Measurements from ENCODE around the gene ZNF516. TPM values are rescaled to one million over a fixed set of nuclear protein-coding genes. Genes with fewer than 3 reads are reported as not detected.

ZNF516 gene
- total and polyA plus RNA-seq, 2 of the 4 experiments (the other 2 are of a cell fraction), result 7.9 to 16.9 TPM

- no peak overlapping the region for H2BK15ac ChIP-seq (ENCODE audit: low read depth, low read length)
- CTCF ChIA-PET, result no interaction called here
- H3K27ac ChIP-seq (ENCODE audit: insufficient read depth, low read length), result no peak overlapping the region
- H3K14ac ChIP-seq (replicated peaks; ENCODE audit: low read depth, low read length), result no peak overlapping the region
- H2BK120ac ChIP-seq (ENCODE audit: low read depth, low read length), result no peak overlapping the region
- BruUV-seq (replicated peaks), result no TSS peak
- H2AK5ac ChIP-seq (ENCODE audit: low read depth, low read length), result no peak overlapping the region
- H3K4me2 ChIP-seq (ENCODE audit: low read depth, low read length), result no peak overlapping the region
- H3K9me1 ChIP-seq (ENCODE audit: insufficient read depth, low read length), result peaks cover 17% of the 10 kb centered on the region
- no peak for ATAC-seq (ENCODE audit: low read depth)
- peaks cover 17% of the 10 kb centered on the region for H3K4me1 ChIP-seq (ENCODE audit: control insufficient read depth, insufficient read depth, low read length)
- H2BK5ac ChIP-seq (ENCODE audit: low read depth, low read length, poor library complexity, severe bottlenecking), result no peak overlapping the region
- no peak for TF ChIP-seq ELK1 (IDR thresholded peaks at IDR 0.05; ENCODE audit: borderline replicate concordance, low read depth, low read length)
- no peak for TF ChIP-seq CTCF (conservative IDR thresholded peaks at IDR 0.05; ENCODE audit: low read depth, low read length)
- no peak for TF ChIP-seq RAD21 (IDR thresholded peaks at IDR 0.05; ENCODE audit: low read length)
- TF ChIP-seq RFX5 (IDR thresholded peaks at IDR 0.05; ENCODE audit: low read depth, low read length), result no peak
- TF ChIP-seq NFE2L2 (IDR thresholded peaks at IDR 0.05; ENCODE audit: low read depth, low read length), result no peak
- no peak for TF ChIP-seq FOS (IDR thresholded peaks at IDR 0.05; ENCODE audit: low read depth, low read length)
- TF ChIP-seq CEBPB (IDR thresholded peaks at IDR 0.05; ENCODE audit: low read depth, low read length), result no peak
- no peak for TF ChIP-seq POLR2A (IDR thresholded peaks at IDR 0.05; ENCODE audit: low read depth, low read length)
- no peak for TF ChIP-seq MAFK (IDR thresholded peaks at IDR 0.05; ENCODE audit: low read depth, low read length)
- TF ChIP-seq SMC3 (IDR thresholded peaks at IDR 0.05; ENCODE audit: low read depth, low read length), result no peak
- TF ChIP-seq MXI1 (IDR thresholded peaks at IDR 0.05; ENCODE audit: borderline replicate concordance, low read depth, low read length), result no peak
- TF ChIP-seq CHD1 (IDR thresholded peaks at IDR 0.05; ENCODE audit: low read depth, low read length), result no peak
- TF ChIP-seq BHLHE40 (IDR thresholded peaks at IDR 0.05; ENCODE audit: low read depth, low read length), result no peak
- no peak for TF ChIP-seq MAZ (IDR thresholded peaks at IDR 0.05; ENCODE audit: borderline replicate concordance, low read depth, low read length)
- no peak for TF ChIP-seq USF2 (IDR thresholded peaks at IDR 0.05; ENCODE audit: low read depth, low read length)
- TF ChIP-seq RCOR1 (IDR thresholded peaks at IDR 0.05; ENCODE audit: insufficient replicate concordance, low read length), result no peak
- no peak overlapping the region for H3K56ac ChIP-seq (ENCODE audit: extremely low read depth, insufficient read depth, low read length)
- H4K5ac ChIP-seq (ENCODE audit: low read depth, low read length), result no peak overlapping the region
- H4K91ac ChIP-seq (ENCODE audit: insufficient read depth, low read depth, low read length), result no peak overlapping the region
- intact Hi-C loops (cut with micrococcal nuclease), result no loop called here
- H3K9me3 ChIP-seq (ENCODE audit: control insufficient read depth, insufficient read depth, low read length), result no peaks in the 10 kb centered on the region
- no peaks in the 10 kb centered on the region for H3K27me3 ChIP-seq (ENCODE audit: control insufficient read depth, insufficient read depth, low read length)
- no peak overlapping the region for H3K18ac ChIP-seq (ENCODE audit: low read depth, low read length)
- H3K4me3 ChIP-seq (ENCODE audit: insufficient read depth, low read depth, low read length), result no peak overlapping the region
- WGBS, 2 experiments (ENCODE audit: extremely low coverage in 2 of 2, insufficient read length in 1 of 2), result 100% methylated on average over 33 of the region's 54 CpGs; no CpG with 5 or more reads in 1 of the 2 experiments
- no peak overlapping the region for H2BK20ac ChIP-seq (ENCODE audit: low read depth, low read length)
- H3K9ac ChIP-seq (ENCODE audit: low read depth, low read length), result no peak overlapping the region
- dilution Hi-C loops (cut with HindIII; ENCODE audit: low sequenced_read_pairs, unreplicated experiment), result no loop called here
- H3K4ac ChIP-seq (ENCODE audit: low read depth, low read length), result no peak overlapping the region
- H2AFZ ChIP-seq (replicated peaks; ENCODE audit: low read length, poor library complexity), result no peak overlapping the region
- no peak overlapping the region for H3K23ac ChIP-seq (ENCODE audit: low read depth, low read length)
- in situ Hi-C loops (cut with MboI; ENCODE audit: low sequenced_read_pairs), result no loop called here
- peaks cover 38% of the 10 kb centered on the region for H3K36me3 ChIP-seq (ENCODE audit: control insufficient read depth, insufficient read depth, low read length)
- no peak overlapping the region for H2AK9ac ChIP-seq (replicated peaks; ENCODE audit: low read depth, low read length, poor library complexity)
- H3K79me1 ChIP-seq (ENCODE audit: low read depth in 1 of 2, low read length in 2 of 2), result peaks cover 33 to 75% of the 10 kb centered on the region in 2 experiments
- no peak for DNase-seq
- H4K8ac ChIP-seq (ENCODE audit: low read depth in 2 of 2, low read length in 2 of 2), result no peak overlapping the region
- peaks cover 76% of the 10 kb centered on the region for H4K20me1 ChIP-seq (ENCODE audit: insufficient read depth, low read length)
- POLR2A ChIA-PET (ENCODE audit: unreplicated experiment), result no interaction called here
These were observed 53.9 kb downstream of the ZNF516 start for GRCh38 chr18:76441002-76441667.
